HG02973 (cell line): Measurements from ENCODE around the gene MARK3.

Source experiments
- ATAC-seq: cut with Tn5 transposase; IDR thresholded peaks from one replicate; pipeline ENCODE4 v1.9.1; 2021; ENCODE audit warnings: moderate library complexity; ENCODE audit not compliant: unreplicated experiment

MARK3 gene

DNA sequence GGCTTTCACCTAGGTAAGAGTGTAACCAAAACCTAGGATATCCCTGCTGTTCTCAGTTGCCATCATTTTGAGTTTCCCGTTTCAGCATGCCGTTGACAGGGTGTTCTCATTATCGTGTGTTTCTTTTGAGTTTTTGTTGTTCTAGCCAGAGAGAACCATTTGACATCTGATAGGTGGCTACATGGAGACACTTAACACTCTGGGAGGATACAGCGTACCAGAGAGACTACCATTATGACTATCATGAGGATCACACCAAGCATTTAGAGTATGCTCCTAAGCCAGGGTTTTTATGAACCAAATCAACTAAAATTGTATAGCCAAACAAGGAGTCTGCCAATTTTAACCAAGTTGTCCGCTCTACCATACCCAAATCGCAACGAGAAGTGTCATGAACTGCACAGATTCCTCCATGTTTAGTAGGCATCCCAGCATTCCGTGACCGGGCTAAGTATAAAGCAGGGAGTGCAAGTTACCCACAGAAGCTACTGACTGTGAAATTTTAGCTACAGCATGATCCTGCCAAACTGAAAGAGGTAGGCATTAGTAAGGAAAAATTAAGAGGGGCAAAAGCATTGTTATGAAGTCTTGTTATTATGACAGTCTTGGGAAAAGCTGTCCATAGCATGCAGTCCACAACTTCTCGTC, 48.8 kb downstream of the MARK3 start:
- ATAC-seq, result no peak

DNA sequence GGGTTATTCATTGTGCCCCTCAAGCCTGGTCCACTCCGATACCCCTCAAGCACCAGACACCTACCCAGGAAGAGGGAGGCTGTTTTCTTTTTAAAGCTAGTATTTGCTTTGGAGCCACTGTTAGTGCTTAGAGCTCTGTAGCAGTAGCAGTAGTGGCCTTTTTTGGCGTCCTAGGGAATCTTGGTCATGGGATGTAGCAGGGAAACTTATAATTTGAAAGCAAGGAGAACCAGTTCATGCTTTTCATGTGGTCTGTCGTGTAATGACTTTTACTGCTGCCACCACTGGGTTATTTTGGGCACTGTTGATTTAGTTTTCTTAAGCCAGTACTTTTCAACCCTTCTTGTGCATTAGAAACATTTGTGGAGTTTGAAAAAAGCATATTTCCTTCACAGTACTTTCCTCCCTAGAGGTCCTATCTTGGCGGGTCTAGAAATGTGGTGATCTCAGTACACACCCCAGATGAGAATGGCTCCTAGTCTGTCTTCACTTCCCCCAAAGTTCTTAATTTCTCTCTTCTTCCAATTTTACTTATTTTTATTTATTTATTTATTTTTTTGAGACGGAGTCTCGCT, 49.7 kb downstream of the MARK3 start:
- no peak for ATAC-seq

DNA sequence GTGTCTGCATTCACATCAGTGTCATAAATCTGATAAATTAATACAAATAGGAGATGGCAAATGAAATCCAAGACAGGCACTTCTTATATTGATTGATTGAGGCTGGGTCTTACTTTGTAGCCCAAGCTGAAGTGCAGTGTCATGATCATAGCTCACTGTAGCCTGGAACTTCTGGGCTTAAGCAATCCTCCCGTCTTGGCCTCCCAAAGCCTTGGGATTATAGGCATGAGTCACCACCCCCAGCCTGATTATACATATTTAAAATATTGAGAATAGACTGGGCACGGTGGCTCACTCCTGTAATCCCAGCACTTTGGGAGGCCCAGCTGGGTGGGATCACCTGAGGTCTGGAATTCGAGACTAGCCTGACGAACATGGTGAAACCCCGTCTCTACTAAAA, 51.3 kb downstream of the MARK3 start:
- ATAC-seq, result no peak

DNA sequence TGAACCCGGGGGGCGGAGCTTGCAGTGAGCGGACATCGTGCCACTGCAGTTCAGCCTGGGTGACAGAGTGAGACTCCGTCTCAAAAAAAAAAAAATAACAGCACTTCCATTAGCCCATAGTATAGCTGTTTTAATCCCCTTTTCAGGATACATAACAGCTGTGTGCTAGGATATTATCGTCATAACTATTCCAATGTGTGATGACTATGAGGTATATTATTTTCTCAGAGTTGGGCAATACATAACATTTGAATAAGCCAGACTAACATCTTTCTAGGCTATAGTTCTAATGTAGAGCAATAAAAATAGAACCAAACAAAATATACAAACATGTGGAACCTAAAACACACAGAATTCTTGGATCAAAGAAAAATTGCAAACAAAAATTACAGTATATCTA, 57.1 kb downstream of the MARK3 start:
- no peak for ATAC-seq

DNA sequence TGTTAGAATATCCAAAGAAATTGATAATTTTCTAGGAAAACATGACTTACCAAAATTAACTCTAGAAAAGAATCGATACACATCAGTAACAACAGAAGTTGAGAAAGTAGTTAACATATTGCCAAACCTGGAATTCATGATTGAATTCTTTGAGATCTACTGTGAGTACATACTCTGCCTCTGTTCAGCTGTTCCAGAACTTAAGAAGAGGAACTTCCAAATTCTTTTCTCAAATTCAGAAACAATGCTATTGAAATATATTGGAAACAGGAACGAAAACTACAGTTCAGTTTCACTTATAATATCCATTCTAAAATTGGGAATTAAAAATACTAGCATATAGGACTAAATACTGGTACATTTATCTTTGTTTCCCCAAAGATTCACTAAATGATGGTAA, 57.9 kb downstream of the MARK3 start:
- no peak for ATAC-seq

DNA sequence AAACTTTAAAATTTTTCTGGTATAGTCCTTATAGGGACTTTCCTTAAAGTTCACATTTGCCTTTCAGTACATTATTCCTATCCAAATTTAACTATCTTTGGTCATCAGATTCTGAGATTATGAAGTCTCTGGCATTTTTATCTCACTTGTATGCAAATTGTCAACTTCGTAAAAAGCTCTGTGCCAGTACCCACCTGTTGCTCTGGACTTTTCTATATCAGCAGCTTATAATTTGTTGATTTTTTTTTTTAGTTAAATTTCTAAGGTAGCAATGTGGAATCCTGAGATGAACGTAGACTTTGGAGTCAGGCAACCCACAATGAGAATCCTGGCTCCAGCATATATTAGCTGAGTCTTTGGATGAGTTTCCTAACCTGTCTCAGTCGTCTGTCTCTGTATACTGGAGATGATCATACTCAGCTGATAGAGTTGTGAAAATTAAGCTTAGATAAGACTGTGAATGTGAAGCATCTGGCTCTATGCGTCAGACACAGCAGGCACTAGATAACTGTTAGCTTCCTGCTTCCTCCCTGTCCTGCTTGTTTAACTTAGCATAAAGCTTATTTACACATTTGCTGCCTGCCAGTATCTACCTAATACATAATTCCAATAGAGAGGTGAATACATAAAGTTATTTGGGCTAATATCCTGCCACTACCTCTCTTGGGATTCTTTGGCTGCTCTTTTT, 59.8 kb downstream of the MARK3 start:
- no peak for ATAC-seq

DNA sequence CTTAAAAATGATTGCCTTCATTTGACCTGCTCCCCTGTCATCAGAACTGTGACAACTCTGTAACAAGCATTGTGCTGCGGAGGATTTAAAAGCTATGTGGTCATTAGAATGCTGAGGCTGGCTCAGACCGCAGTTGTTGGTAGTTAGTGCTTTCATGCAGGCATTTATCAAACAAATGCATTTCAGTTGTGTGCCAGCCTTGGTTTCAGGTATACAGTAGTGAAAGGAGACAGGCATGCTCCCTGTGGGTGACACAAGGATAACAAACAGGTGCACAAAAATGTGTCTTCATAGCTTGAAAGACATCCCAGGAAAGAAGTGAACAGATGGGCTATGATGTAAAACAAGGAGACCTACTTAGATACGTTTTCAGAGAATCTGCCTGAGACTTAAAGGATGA, 60.6 kb downstream of the MARK3 start:
- ATAC-seq, result no peak

DNA sequence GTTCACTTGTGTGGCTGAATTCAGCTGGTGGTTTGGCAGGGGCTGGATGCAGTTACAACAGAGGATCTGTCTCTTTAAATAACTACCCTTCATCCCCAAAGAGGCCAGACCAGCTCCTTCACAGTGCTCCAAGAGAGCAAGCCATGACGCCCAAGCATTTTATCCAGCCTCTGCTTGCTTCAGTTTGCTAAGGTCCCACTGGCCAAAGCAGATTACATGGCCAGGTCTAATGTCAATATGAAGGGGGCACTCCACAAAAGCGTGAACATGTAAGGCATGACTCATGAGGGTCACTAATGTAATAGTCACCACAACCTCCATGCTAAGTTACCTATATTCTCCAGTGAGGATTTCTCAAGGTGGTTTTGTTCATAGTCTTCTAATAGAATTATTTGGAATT, 62.9 kb downstream of the MARK3 start:
- no peak for ATAC-seq

DNA sequence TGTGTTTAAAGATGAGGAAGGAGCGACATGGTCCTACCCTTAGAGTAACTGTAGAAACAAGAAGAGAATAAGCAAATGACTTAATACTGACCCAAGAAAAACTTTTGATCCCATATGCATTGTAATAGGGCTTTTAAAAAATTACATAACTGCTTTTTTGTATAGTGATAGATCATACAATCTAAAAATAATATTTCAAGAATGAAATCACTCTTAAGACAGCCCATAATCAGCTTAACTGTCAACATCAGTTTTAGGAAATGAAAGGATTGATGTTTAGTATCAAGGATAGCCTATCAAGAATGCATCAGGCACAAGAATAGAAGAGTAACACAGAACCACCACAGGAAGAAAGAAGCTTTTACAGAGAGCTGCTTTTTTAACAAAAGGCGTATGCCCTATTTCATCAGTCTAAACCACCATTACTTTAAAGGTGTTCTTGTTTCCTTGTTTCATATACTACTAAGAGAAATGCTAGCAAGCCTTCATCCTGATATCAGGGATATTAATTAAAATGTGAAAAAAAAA, 64.5 kb downstream of the MARK3 start:
- ATAC-seq, result no peak

DNA sequence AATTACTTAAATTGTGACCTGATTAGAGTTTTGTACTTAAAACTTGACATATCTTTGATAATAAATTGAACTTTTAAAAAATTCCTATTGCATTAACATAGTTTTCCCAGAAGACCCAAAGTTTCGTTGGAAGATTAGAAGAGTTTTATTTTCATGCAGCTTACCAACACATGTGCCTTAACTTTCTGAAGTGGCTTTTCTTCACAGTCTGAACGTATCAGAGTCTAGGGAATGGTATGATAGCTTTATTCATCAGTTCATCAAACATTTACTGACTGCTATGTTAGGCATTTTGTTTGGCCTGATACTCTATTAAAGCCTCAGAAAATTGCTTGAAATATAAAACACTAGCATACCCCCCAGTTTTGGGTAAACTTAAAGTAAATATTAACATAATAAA, 65.2 kb downstream of the MARK3 start:
- ATAC-seq, result no peak

DNA sequence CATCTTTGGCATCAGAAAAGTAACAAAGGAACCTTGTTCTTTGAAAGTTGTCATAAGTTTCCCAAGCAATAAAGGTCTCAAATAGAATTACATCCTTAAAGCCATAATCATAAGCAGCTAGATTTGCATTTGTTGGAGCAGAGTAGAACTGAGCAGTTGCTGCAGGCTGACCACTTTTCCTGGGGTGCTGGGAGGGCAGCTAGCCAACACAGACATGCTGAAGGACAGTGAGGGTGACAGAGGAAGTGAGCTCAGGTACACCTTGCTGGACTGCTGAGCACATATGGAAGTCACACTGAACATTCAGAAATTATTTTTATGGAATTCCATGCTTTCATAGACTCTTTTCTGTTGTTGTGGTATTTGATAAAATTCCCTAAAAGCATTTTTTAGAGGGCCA, 66.2 kb downstream of the MARK3 start:
- no peak for ATAC-seq

DNA sequence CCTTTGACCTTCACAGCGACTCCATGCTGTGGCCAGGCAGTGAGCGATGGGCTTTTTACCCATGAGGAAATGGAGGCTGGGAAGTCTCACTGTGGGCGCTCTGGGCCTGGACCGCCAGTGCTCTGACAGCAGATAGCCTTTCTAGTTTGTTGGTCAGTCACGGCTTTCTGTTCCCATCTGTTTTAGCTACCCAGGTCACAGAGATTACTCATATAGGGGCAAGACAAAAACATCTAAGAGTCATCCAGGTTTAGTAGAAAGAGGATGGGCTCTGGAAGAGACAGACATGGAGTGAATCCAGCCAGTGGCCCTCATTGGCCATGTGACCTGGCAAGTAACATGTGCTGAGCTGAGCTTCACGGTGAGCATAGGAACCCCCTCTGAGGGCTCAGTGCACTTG, 68.6 kb downstream of the MARK3 start:
- ATAC-seq, result no peak

DNA sequence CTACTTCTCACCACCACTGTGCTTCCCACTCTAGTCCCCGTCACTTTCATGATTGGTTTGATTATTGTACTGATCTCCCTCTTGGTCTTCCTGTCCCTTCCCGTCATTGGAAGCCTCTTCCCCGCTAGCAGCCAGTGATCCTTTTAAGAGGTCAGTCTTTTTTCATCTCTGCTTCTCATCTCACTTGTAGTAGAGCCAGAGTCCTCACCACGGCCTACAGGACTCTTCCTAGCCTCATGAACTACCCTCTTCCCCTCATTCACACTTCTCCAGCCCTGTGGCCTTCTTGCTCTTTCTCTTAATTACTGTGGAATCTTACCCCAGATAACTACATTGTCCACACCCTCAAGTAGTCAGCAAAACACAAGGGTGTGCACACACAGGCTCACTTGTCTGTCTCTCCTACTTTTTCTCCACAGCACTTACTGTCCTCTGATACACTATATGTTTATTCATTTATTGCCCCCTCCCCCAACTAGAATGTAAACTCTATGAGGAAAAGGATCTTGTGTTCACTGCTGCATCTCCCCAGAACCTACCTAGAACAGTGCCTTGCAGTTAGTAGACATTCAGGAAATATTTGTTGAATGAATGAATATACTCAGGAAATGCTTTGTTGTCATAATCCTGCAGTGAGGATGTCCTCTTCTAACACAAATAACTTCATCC, 71.1 kb downstream of the MARK3 start:
- no peak for ATAC-seq

DNA sequence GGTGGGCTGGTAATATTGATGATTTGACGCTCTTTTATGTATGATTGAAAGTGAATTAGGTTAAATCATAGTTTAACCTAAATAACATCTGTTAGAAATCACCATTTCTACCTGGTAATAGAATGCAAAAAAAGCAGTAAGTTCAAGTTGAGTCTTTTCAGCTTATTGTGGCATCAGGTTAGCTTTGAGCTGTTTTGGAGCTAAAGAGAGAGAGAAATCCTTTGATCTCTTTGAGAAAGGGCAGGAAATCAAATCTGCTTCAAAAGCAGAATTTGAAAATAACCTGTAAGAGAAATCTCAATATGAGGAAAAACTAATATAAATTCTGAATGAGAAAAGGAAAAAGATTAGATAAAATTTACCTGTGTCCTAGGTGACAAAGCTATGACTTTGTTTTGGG, 75.2 kb downstream of the MARK3 start:
- no peak for ATAC-seq

DNA sequence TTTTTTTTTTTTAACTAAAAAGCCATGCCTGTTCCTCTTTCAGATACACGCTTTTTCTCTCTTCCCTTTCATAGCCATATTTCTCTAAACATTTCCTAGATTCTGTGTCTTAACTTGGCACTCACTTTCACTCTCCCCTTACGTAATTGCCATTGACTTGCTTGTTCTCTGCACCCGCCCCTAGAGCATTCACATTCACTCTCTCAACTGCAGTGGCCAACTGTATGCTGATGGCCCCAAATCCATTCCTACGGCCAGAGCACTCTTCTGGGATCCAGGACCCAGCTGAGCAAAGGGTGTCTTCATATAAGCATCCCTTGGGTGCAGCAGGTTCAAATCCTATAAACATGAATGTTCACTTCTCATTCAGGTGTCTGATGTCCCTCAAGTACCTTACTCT, 77.9 kb downstream of the MARK3 start:
- ATAC-seq, result no peak

DNA sequence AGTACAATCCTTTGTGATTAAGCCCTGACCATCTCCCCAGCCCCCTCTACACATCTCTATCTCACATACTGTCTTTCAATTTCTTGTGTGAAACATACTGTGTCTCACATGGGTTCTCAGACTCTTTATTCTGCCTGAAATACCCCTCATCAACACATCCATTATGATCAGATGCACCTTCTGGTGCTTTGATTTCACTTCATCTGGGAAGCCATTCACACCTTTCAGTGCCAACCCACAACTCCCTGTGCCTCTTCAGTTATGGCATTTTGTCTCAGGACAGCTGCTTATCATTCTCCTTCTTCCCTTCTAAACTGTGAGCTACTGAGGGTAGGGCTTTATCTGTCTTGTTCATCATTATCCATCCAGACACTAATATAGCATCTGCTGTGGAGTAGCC, 78.6 kb downstream of the MARK3 start:
- no peak for ATAC-seq

DNA sequence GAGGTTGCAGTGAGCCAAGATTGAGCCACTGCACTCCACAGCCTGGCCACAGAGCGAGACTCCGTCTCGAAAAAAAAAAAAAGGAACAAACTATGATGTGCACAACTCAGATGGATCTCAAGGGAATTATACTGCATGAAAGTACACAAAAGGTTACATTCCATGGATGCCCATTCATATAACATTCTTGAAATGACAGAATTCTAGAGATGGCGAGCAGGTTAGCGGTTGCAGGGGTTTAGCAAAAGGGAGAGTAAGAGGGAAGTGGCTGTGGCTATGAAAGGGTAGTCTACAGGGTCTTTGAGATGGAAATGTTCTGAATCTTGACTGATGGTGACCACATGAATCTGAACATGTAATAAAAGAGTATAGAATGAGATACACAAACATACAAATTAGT, 87.7 kb downstream of the MARK3 start:
- ATAC-seq, result no peak

DNA sequence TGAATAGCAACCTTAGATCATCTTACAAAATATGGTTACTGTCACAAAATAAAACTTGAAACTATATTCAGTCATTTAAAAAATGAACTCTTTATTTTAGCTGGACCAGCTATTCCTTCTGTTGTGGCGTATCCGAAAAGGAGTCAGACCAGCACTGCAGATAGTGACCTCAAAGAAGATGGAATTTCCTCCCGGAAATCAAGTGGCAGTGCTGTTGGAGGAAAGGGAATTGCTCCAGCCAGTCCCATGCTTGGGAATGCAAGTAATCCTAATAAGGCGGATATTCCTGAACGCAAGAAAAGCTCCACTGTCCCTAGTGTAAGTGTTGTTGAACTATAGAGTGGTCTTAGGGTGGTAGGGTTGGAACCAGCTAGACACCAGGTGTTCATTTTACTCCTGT, 89.7 kb downstream of the MARK3 start:
- ATAC-seq, result no peak

DNA sequence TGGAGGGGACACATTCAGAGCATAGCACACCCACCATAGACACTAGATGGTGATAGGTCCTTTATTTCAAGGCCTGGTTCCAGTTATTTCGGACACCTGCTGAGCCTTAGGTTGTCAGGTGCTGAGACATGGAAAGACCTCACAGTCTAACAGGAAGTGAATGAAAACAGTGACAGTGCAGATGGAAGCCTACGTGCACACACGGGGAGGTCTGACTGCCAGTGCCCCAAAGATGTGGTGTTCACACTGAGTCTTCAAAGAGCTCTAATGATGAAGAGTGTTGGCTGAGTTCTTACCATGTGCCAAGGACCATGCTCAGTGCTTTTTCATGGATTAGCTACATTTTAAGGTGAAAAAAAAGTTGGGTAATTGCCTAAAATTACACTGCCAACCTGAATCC, 90.8 kb downstream of the MARK3 start:
- no peak for ATAC-seq

DNA sequence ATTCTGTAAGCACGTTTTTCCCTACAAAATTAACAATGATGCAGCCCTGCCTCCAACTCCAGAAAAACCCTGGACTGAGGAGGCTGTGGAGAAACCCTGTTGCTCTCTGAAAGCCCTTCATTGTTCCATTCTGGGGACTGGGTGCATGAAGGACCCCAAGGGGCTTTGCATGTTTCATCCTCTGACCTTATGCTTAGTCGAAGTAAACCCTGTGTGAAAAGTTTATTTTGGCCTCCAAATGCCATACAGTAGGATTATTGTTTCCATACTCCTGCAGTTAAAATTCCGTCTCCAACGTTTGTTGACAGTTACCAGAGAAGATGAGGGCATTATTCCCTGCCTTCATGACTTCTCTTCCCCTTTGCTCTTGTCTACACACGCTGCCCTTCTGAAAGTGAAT, 91.4 kb downstream of the MARK3 start:
- no peak for ATAC-seq

DNA sequence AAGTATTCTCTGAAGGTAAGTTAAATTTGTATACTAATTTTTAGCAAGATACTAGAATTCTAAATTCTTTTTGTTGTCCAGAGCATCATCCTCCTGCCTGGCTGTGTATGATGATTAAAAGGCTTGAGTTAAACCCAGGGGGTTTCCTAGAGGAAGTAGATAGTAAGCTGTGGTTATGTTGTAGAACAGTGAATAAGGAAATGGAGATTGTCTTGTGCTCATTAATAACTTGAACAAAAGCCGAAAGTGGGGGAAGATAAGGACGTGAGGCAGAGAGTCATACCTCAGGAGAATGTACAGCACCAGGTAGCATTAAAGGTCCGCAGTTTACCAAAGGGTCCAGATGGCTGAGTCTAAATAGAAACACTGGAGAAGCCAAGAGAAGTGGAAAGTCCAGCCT, 95.4 kb downstream of the MARK3 start:
- peak; percentile 87 for ATAC-seq

DNA sequence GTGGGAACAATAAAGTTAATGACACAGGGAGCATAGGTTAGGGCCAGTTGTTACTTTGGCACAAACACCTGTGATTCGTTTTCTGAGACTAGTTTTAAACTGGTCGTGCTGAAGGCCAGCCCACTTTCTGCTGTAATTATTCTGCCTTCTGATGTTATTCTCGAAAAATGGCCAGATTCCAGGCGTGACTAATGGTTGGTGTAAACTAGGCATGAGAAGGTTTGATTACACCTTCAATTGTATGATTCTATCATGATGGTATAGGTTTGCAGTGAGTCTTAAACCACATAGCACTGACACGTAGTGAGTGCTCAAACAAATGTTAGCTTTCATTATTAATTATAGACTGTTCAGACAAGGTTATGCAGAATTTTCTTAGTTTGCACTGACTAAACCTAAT, 98.4 kb downstream of the MARK3 start:
- ATAC-seq, result no peak
